GM12878 (cell line): ENCODE results near the gene SOS1. TPM values are rescaled to one million over a fixed set of nuclear protein-coding genes. Genes with fewer than 3 reads are reported as not detected.

Experiments
- ATAC-seq: fragments of 200-7000 bp; cut with Tn5 transposase; 3 replicates; pipeline ENCODE4 v1.9.1; 2020; ENCODE audit warnings: mild to moderate bottlenecking, moderate library complexity
- BruUV-seq: library from RNA; stranded (reverse); fragments of 400-500 nt; replicated peaks from 2 replicates; lab custom pipeline; 2021; lab: Mats Ljungman, UMichigan
- CTCF ChIA-PET: fragments of 300-600 bp; sonication (Branson Sonifier 250); formaldehyde crosslinking; extraction: SDS; loops from one replicate; lab custom pipeline; 2021; ENCODE audit warnings: inconsistent platforms; lab: Yijun Ruan, JAX
- POLR2A ChIA-PET: fragments of 350-600 bp; formaldehyde crosslinking; extraction: SDS; loops from one replicate; lab custom pipeline; 2021; ENCODE audit warnings: inconsistent platforms; lab: Charles Lee
- RAD21 ChIA-PET: fragments of 300-600 bp; sonication (Branson Sonifier 250); formaldehyde crosslinking; loops from one replicate; lab custom pipeline; 2023; ENCODE audit warnings: antibody characterized with exemption; ENCODE audit not compliant: unreplicated experiment; lab: Charles Lee
- SMC1A ChIA-PET: fragments of 300-600 bp; sonication (Branson Sonifier 250); formaldehyde crosslinking; loops from one replicate; lab custom pipeline; 2023; ENCODE audit not compliant: unreplicated experiment, uncharacterized antibody; lab: Charles Lee
- DNase-seq: peaks from one replicate; pipeline ENCODE4 v3.0.0-alpha.2; 2011; ENCODE audit warnings: low read depth, low spot score
- FAIRE-seq: peaks from 3 replicates; lab custom pipeline; 2011; peaks lifted over from hg19 to GRCh38; lab: Jason Lieb, UNC
- H2AFZ ChIP-seq: 2 replicates; pipeline ENCODE4 v1.6.0; 2011; ENCODE audit warnings: low read depth, low read length, control low read depth; ENCODE audit not compliant: control insufficient read depth
- H3K27ac ChIP-seq: 2 replicates; pipeline ENCODE4 v1.5.1; 2011; ENCODE audit warnings: control low read depth; ENCODE audit not compliant: control insufficient read depth, insufficient read depth
- H3K27me3 ChIP-seq, 2 experiments: replicated peaks in 1 of 2; 2 replicates each; pipeline versions ENCODE4 v1.6.0 to v1.6.1; 2011; ENCODE audit warnings: low read length in 1 of 2; ENCODE audit not compliant: control insufficient read depth in 2 of 2, insufficient read depth in 2 of 2
- H3K36me3 ChIP-seq, 2 experiments: 2 replicates each; pipeline ENCODE4 v1.5.1; 2011; ENCODE audit warnings: low read length in 1 of 2; ENCODE audit not compliant: control insufficient read depth in 2 of 2, insufficient read depth in 2 of 2
- H3K4me1 ChIP-seq: 2 replicates; pipeline ENCODE4 v1.6.1; 2011; ENCODE audit warnings: mild to moderate bottlenecking, low read length, moderate library complexity, mixed read lengths; ENCODE audit not compliant: control insufficient read depth, insufficient read depth
- H3K4me2 ChIP-seq: 2 replicates; pipeline ENCODE4 v1.6.0; 2011; ENCODE audit warnings: control low read depth; ENCODE audit not compliant: control insufficient read depth, insufficient read depth
- H3K4me3 ChIP-seq: fragments of 200-600 bp; sonication (generic); 2 replicates; pipeline ENCODE4 v1.5.1; 2016
- H3K79me2 ChIP-seq: 2 replicates; pipeline ENCODE4 v1.6.0; 2011; ENCODE audit warnings: low read length; ENCODE audit not compliant: control insufficient read depth, insufficient read depth
- H3K9ac ChIP-seq: 2 replicates; pipeline ENCODE4 v1.8.0; 2011; ENCODE audit warnings: low read length, control low read depth, mixed read lengths; ENCODE audit not compliant: control insufficient read depth, insufficient read depth
- H3K9me3 ChIP-seq: replicated peaks from 3 replicates; pipeline ENCODE4 v1.5.1; 2011; ENCODE audit warnings: mild to moderate bottlenecking, low read length; ENCODE audit not compliant: control insufficient read depth, insufficient read depth
- H4K20me1 ChIP-seq: 2 replicates; pipeline ENCODE4 v1.6.0; 2011; ENCODE audit not compliant: control insufficient read depth, insufficient read depth
- CBFB ChIP-seq: IDR thresholded peaks from 2 replicates; pipeline ENCODE4 v1.6.1; 2016; ENCODE audit warnings: antibody characterized with exemption, low read depth
- EGR1 ChIP-seq, 2 experiments: IDR thresholded peaks; 1 replicate in 1 of 2; 2 replicates in 1 of 2; pipeline ENCODE4 v1.6.1; 2011 to 2012; ENCODE audit warnings: low read depth in 2 of 2, low read length in 2 of 2, borderline replicate concordance in 1 of 2, mild to moderate bottlenecking in 1 of 2, moderate library complexity in 1 of 2
- ESRRA ChIP-seq: IDR thresholded peaks from 2 replicates; pipeline ENCODE4 v1.6.1; 2012; ENCODE audit warnings: mild to moderate bottlenecking, low read length, improper control_type of control experiment
- FOS ChIP-seq: IDR thresholded peaks from 3 replicates; pipeline ENCODE4 v1.6.1; 2011; ENCODE audit warnings: borderline replicate concordance; ENCODE audit not compliant: insufficient read length; ENCODE audit errors: extremely low read depth
- MEF2A ChIP-seq: IDR thresholded peaks from 2 replicates; pipeline ENCODE4 v1.6.1; 2011; ENCODE audit warnings: low read depth, mild to moderate bottlenecking, low read length, moderate library complexity; ENCODE audit not compliant: insufficient read depth
- MTA3 ChIP-seq: IDR thresholded peaks from 2 replicates; pipeline ENCODE4 v1.6.1; 2012; ENCODE audit warnings: low read length, inconsistent platforms, borderline replicate concordance
- NR2F1 ChIP-seq: fragments of 450-650 bp; conservative IDR thresholded peaks from 2 replicates; pipeline ENCODE4 v1.6.1; 2017; ENCODE audit warnings: mild to moderate bottlenecking
- NRF1 ChIP-seq: conservative IDR thresholded peaks from 2 replicates; pipeline ENCODE4 v1.6.1; 2011; ENCODE audit warnings: mild to moderate bottlenecking, low read depth, low read length, improper control_type of control experiment
- RAD21 ChIP-seq: IDR thresholded peaks from 2 replicates; pipeline ENCODE4 v1.6.1; 2011; ENCODE audit warnings: mild to moderate bottlenecking, low read depth, low read length, moderate library complexity; ENCODE audit not compliant: insufficient read depth
- RUNX3 ChIP-seq: IDR thresholded peaks from 2 replicates; pipeline ENCODE4 v1.6.1; 2012; ENCODE audit warnings: low read length, inconsistent platforms
- STAT1 ChIP-seq: fragments of 450-650 bp; conservative IDR thresholded peaks from 2 replicates; pipeline ENCODE4 v1.6.1; 2014; ENCODE audit warnings: antibody characterized with exemption, mild to moderate bottlenecking
- TCF3 ChIP-seq: IDR thresholded peaks from 2 replicates; pipeline ENCODE4 v1.6.1; 2012; ENCODE audit warnings: low read depth, mild to moderate bottlenecking, low read length, borderline replicate concordance; ENCODE audit not compliant: insufficient read depth
- WGBS: methylation state at CpG from one replicate; pipeline ENCODE4 v1.1.6; 2016; ENCODE audit warnings: low lambda C conversion rate; ENCODE audit not compliant: insufficient replicate concordance, insufficient coverage; ENCODE audit errors: missing lambda C conversion rate; 5-methylcytosine and 5-hydroxymethylcytosine counted together
- in situ Hi-C: fragments of 300-500 bp; cut with MboI; formaldehyde crosslinking; loops from 9 replicates; pipeline ENCODE4 v1.14.3; 2018; ENCODE audit warnings: mixed read lengths
- intact Hi-C: fragments of 100-400 bp; cut with micrococcal nuclease; formaldehyde crosslinking; loops from one replicate; pipeline ENCODE4 v1.14.2; 2022; ENCODE audit not compliant: unreplicated experiment
- polyA plus RNA-seq, 11 experiments: library from polyadenylated mRNA; depleted of rRNA in 4 of 11; unstranded in 6 of 11; stranded (reverse) in 5 of 11; fragments of >200 nt; fragmentation: Nextera tagmentation in 4 of 11; fragmentation: Illumina TruSeq in 1 of 11; extraction: Ambion mirVana in 4 of 11; extraction: Trizol in 1 of 11; gene quantifications; 1 replicate in 1 of 11; 2 replicates in 10 of 11; pipeline versions ENCODE4 v1.2.1 to v1.2.3, GENCODE V29; 2011 to 2016; ENCODE audit warnings: inconsistent platforms in 2 of 11, missing spikeins in 2 of 11, low read depth in 1 of 11
- total RNA-seq, 4 experiments: library from RNA; depleted of rRNA in 3 of 4; stranded (reverse); fragments of >200 nt in 3 of 4; fragmentation: Illumina TruSeq in 1 of 4; extraction: Trizol in 1 of 4; gene quantifications; 2 replicates each; pipeline versions ENCODE4 v1.2.1 to v1.2.3, GENCODE V29; 2013 to 2021
- TF ChIP-seq, protein P1 (sequence below): fragments of 450-650 bp; IDR thresholded peaks from 2 replicates; pipeline ENCODE4 v1.6.1; 2017; ENCODE audit warnings: mild to moderate bottlenecking, moderate library complexity

SOS1 gene
- total and polyA plus RNA-seq, 10 of the 15 experiments (the other 5 are each of a cell fraction or from before 2014, with no cell fraction given) = 2.1 to 24.1 (median 8.5) TPM

DNA sequence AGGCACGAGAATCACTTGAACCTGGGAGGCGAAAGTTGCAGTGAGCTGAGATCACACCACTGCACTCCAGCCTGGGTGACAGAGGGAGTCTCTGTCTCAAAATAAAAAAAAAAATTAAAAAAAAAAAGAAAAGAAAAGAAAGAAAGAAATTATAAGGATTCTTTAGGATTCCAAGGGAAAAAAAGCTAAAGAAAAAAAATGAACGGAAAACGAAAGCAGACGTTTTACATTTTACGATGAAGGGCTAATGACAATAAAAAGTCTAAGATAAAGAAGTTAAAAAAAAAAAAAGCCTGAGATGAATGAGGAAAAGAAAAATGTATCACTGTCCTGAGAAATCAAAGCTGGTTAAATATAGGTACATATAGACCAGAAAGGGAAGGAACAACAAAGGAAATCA, 58.5 kb downstream of the SOS1 start:
- TF ChIP-seq CBFB = no peak
- TF ChIP-seq ESRRA = no peak
- TF ChIP-seq RAD21 = no peak
- TF ChIP-seq FOS = no peak
- no peak for TF ChIP-seq MTA3
- POLR2A ChIA-PET = no interaction called here
- BruUV-seq = no TSS peak

DNA sequence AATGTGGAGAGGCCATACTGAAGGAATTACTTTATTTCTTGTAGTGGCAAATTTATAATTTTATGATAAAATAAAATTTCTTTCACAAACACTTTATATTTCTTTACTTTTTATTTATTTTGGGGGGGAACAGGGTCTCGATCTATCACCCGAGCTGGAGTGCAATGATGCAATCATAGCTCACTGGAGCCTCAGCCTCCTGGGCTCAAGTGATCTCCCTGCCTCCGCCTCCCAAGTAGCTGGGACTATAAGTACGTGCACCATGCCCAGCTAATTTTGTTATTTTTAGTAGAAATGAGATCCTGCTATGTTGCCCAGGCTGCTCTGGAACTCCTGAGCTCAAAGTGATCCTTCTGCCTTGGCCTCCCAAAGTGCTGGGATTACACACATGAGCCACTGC, 59.6 kb downstream of the SOS1 start:
- Histone ChIP-seq H3K9me3 (no peaks in the 10 kb centered on the region), H3K27me3 (no peaks in the 10 kb centered on the region), H4K20me1 (no peaks in the 10 kb centered on the region), H3K4me2 (no peak overlapping the region), H3K9ac (no peak overlapping the region), H3K4me1 (no peaks in the 10 kb centered on the region), H3K79me2 (no peaks in the 10 kb centered on the region), H2AFZ (no peak overlapping the region), H3K36me3 (peaks cover 0 to 2% of the 10 kb centered on the region in 2 experiments; a peak in 2 of 4 replicates), H3K4me3 (no peak overlapping the region), H3K27ac (no peak overlapping the region)
- intact Hi-C loops (no loop called here), in situ Hi-C loops (loop anchor here (5.0 to 25.0 kb wide), 2 partner anchors 166 to 676 kb away; no protein-coding TSS in a partner anchor)
- no peak for FAIRE-seq
- ChIA-PET CTCF (interaction anchor here (0.9 to 11.0 kb wide), 7 partner anchors 55 to 480 kb away, joined by 3 to 285 read pairs (median 6); partner anchors contain the start of gene SOS1), SMC1A (interaction anchor here (1.0 to 8.1 kb wide), 9 partner anchors 9 to 173 kb away, joined by 3 to 71 read pairs (median 5); partner anchors contain the start of gene SOS1), POLR2A (interaction anchor here (0.7 kb wide), 1 partner anchor 665 kb away, joined by 3 read pairs; no protein-coding TSS in a partner anchor), RAD21 (interaction anchor here (0.7 to 9.2 kb wide), 6 partner anchors 57 to 478 kb away, joined by 3 to 125 read pairs (median 3); partner anchors contain the start of gene SOS1)
- DNase-seq = no peak
- BruUV-seq = no TSS peak
- whole genome bisulfite sequencing = 81% methylated on average over 4 of the region's 4 CpGs
- no peak for ATAC-seq
- TF ChIP-seq MEF2A = no peak
- no peak for TF ChIP-seq TCF3
- TF ChIP-seq, protein P1, sequence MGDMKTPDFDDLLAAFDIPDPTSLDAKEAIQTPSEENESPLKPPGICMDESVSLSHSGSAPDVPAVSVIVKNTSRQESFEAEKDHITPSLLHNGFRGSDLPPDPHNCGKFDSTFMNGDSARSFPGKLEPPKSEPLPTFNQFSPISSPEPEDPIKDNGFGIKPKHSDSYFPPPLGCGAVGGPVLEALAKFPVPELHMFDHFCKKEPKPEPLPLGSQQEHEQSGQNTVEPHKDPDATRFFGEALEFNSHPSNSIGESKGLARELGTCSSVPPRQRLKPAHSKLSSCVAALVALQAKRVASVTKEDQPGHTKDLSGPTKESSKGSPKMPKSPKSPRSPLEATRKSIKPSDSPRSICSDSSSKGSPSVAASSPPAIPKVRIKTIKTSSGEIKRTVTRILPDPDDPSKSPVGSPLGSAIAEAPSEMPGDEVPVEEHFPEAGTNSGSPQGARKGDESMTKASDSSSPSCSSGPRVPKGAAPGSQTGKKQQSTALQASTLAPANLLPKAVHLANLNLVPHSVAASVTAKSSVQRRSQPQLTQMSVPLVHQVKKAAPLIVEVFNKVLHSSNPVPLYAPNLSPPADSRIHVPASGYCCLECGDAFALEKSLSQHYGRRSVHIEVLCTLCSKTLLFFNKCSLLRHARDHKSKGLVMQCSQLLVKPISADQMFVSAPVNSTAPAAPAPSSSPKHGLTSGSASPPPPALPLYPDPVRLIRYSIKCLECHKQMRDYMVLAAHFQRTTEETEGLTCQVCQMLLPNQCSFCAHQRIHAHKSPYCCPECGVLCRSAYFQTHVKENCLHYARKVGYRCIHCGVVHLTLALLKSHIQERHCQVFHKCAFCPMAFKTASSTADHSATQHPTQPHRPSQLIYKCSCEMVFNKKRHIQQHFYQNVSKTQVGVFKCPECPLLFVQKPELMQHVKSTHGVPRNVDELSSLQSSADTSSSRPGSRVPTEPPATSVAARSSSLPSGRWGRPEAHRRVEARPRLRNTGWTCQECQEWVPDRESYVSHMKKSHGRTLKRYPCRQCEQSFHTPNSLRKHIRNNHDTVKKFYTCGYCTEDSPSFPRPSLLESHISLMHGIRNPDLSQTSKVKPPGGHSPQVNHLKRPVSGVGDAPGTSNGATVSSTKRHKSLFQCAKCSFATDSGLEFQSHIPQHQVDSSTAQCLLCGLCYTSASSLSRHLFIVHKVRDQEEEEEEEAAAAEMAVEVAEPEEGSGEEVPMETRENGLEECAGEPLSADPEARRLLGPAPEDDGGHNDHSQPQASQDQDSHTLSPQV = no peak
- TF ChIP-seq EGR1 (IDR thresholded peaks at IDR 0.05; ENCODE audit: borderline replicate concordance in 1 of 2, low read depth in 2 of 2, low read length in 2 of 2) = no peak
- TF ChIP-seq STAT1 = no peak
- TF ChIP-seq NR2F1 = no peak
- no peak for TF ChIP-seq RUNX3
- TF ChIP-seq MTA3 = no peak
- no peak for TF ChIP-seq NRF1

More for the DNA sequence above, 58.5 kb downstream of the SOS1 start:
- Histone ChIP-seq H3K4me1 (no peaks in the 10 kb centered on the region), H3K79me2 (no peaks in the 10 kb centered on the region), H4K20me1 (no peaks in the 10 kb centered on the region), H3K4me3 (no peak overlapping the region), H3K9ac (no peak overlapping the region), H3K27ac (no peak overlapping the region), H2AFZ (no peak overlapping the region), H3K27me3 (no peaks in the 10 kb centered on the region), H3K36me3 (peaks cover 0 to 2% of the 10 kb centered on the region in 2 experiments; a peak in 2 of 4 replicates), H3K4me2 (no peak overlapping the region), H3K9me3 (no peaks in the 10 kb centered on the region)
- ChIA-PET CTCF (interaction anchor here (0.7 to 11.0 kb wide), 11 partner anchors 23 to 672 kb away, joined by 3 to 285 read pairs (median 5); partner anchors contain the start of gene SOS1), RAD21 (interaction anchor here (1.0 to 9.2 kb wide), 5 partner anchors 56 to 315 kb away, joined by 3 to 125 read pairs (median 3); partner anchors contain the start of gene SOS1), SMC1A (interaction anchor here (0.6 to 8.1 kb wide), 7 partner anchors 8 to 1169 kb away, joined by 3 to 71 read pairs (median 5); partner anchors contain the start of gene SOS1)
- FAIRE-seq (no peak), ATAC-seq (no peak), DNase-seq (no peak)
- intact Hi-C loops (no loop called here), in situ Hi-C loops (loop anchor here (5.0 to 25.0 kb wide), 2 partner anchors 165 to 675 kb away; no protein-coding TSS in a partner anchor)
- WGBS = 91% methylated on average over 6 of the region's 6 CpGs
